PC-9 (cell line): ENCODE data around the gene SPAG9.
"Not testable (repeated sequence)": the region's sequence is repeated elsewhere in the genome, so short reads cannot be mapped to it uniquely, and the experiment has no call there.

Source experiments
- CTCF ChIP-seq: fragments of 200-600 bp; sonication (generic); conservative IDR thresholded peaks from 2 replicates; pipeline ENCODE4 v1.6.1; 2017; ENCODE audit warnings: mixed run types, antibody characterized with exemption, mild to moderate bottlenecking, moderate library complexity
- EZH2 ChIP-seq: fragments of 200-600 bp; sonication (generic); IDR thresholded peaks from 2 replicates; pipeline ENCODE4 v1.8.0; 2017; ENCODE audit warnings: antibody characterized with exemption, low read depth

DNA sequence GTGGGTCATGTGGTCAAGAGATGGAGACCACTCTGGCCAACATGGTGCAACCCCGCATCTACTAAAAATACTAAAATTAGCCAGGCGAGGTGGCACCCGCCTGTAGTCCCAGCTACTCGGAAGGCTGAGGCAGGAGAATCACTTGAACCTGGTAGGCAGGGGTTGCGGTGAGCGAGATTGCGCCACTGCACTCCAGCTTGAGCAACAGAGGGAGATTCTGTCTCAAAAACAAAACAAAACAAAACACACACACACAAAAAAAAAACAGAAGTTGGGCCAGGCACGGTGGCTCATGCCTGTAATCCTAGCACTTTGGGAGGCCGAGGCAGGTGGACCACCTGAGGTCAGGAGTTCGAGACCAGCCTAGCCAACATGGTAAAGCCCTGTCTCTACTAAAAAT is 31.8 kb downstream of the SPAG9 start:
- not testable (repeated sequence) for TF ChIP-seq CTCF, EZH2
